ENCODE measurements around the gene FMNL2. TPM values are rescaled to one million over a fixed set of nuclear protein-coding genes. Genes with fewer than 3 reads are reported as not detected.
"Not testable (repeated sequence)": the region's sequence is repeated elsewhere in the genome, so short reads cannot be mapped to it uniquely, and the experiment has no call there.

Gene FMNL2
- total RNA-seq, 1 donor from 2014 or later = 6.1 TPM

- intact Hi-C loops (cut with DNase I) = no loop called here
- no peak for ATAC-seq (ENCODE audit: poor library complexity)
- DNase-seq = no peak
Observed at GRCh38 chr2:152473151-152473857, 138.3 kb downstream of the FMNL2 start.

- DNase-seq; intact Hi-C loops (cut with DNase I); ATAC-seq (ENCODE audit: poor library complexity): not testable (repeated sequence)
Observed at GRCh38 chr2:152474523-152474922, 139.5 kb downstream of the FMNL2 start.

GRCh38 chr2:152475982-152476381, 141.0 kb downstream of the FMNL2 start:
- ATAC-seq (ENCODE audit: poor library complexity) = no peak
- no peak for DNase-seq
- intact Hi-C loops (cut with DNase I) = no loop called here

- intact Hi-C loops (cut with DNase I) = no loop called here
- DNase-seq (no peak), ATAC-seq (ENCODE audit: poor library complexity) (no peak)
Observed at GRCh38 chr2:152477347-152478092, 142.5 kb downstream of the FMNL2 start.

GRCh38 chr2:152479282-152479681, 144.3 kb downstream of the FMNL2 start:
- no peak for ATAC-seq (ENCODE audit: poor library complexity)
- intact Hi-C loops (cut with DNase I) = no loop called here
- no peak for DNase-seq

- ATAC-seq (ENCODE audit: poor library complexity) (no peak), DNase-seq (no peak)
- intact Hi-C loops (cut with DNase I) = no loop called here
Observed at GRCh38 chr2:152480821-152481399, 145.9 kb downstream of the FMNL2 start.

GRCh38 chr2:152481881-152482583, 147.1 kb downstream of the FMNL2 start:
- ATAC-seq (ENCODE audit: poor library complexity) = no peak
- intact Hi-C loops (cut with DNase I) = no loop called here
- no peak for DNase-seq

- intact Hi-C loops (cut with DNase I) = no loop called here
- no peak for ATAC-seq (ENCODE audit: poor library complexity)
- no peak for DNase-seq
Observed at GRCh38 chr2:152483276-152484063, 148.5 kb downstream of the FMNL2 start.

- intact Hi-C loops (cut with DNase I) = no loop called here
- no peak for DNase-seq
- peak; percentile 48 for ATAC-seq (ENCODE audit: poor library complexity)
Observed at GRCh38 chr2:152485954-152486736, 151.2 kb downstream of the FMNL2 start.

GRCh38 chr2:152486737-152487400, 151.9 kb downstream of the FMNL2 start:
- intact Hi-C loops (cut with DNase I) = no loop called here
- DNase-seq (no peak), ATAC-seq (ENCODE audit: poor library complexity) (no peak)

GRCh38 chr2:152488075-152488474, 153.1 kb downstream of the FMNL2 start:
- intact Hi-C loops (cut with DNase I) = no loop called here
- no peak for ATAC-seq (ENCODE audit: poor library complexity)
- DNase-seq = no peak

GRCh38 chr2:152489364-152489763, 154.4 kb downstream of the FMNL2 start:
- ATAC-seq (ENCODE audit: poor library complexity) (no peak), DNase-seq (no peak)
- intact Hi-C loops (cut with DNase I) = no loop called here

- DNase-seq (peak; percentile 54), ATAC-seq (ENCODE audit: poor library complexity) (peak; percentile 59)
- intact Hi-C loops (cut with DNase I) = no loop called here
Observed at GRCh38 chr2:152490686-152491455, 155.9 kb downstream of the FMNL2 start.

- DNase-seq (no peak), ATAC-seq (ENCODE audit: poor library complexity) (no peak)
- intact Hi-C loops (cut with DNase I) = no loop called here
Observed at GRCh38 chr2:152492131-152492530, 157.2 kb downstream of the FMNL2 start.

GRCh38 chr2:152492911-152493310, 157.9 kb downstream of the FMNL2 start:
- intact Hi-C loops (cut with DNase I) = no loop called here
- ATAC-seq (ENCODE audit: poor library complexity) = no peak

GRCh38 chr2:152493417-152493816, 158.4 kb downstream of the FMNL2 start:
- intact Hi-C loops (cut with DNase I) = no loop called here
- DNase-seq = no peak
- ATAC-seq (ENCODE audit: poor library complexity) = no peak

More at GRCh38 chr2:152492911-152493310, 157.9 kb downstream of the FMNL2 start:
- DNase-seq = no peak

Measured in Right ventricle myocardium superior (tissue), 1 donor.